A673 (cell line): ENCODE results near the gene CREB3L2. TPM values are rescaled to one million over a fixed set of nuclear protein-coding genes. Genes with fewer than 3 reads are reported as not detected.

ENCODE experiments used
- BruUV-seq: library from RNA; stranded (reverse); fragments of 400-500 nt; replicated peaks from 2 replicates; lab custom pipeline; 2021; lab: Mats Ljungman, UMichigan
- CTCF ChIA-PET: fragments of 300-600 bp; sonication (Branson Sonifier 250); formaldehyde crosslinking; loops from one replicate; lab custom pipeline; 2022; ENCODE audit warnings: antibody characterized with exemption; lab: Charles Lee
- POLR2A ChIA-PET: fragments of 300-600 bp; sonication (Branson Sonifier 250); formaldehyde crosslinking; loops from one replicate; lab custom pipeline; 2022; ENCODE audit warnings: antibody characterized with exemption; ENCODE audit not compliant: low non-redundant PET; lab: Charles Lee
- DNase-seq: peaks from one replicate; pipeline ENCODE4 v3.0.0-alpha.2; 2015; ENCODE audit warnings: low spot score
- H3K27ac ChIP-seq: fragments of 200-600 bp; sonication (generic); 2 replicates; pipeline ENCODE4 v1.5.1; 2016; ENCODE audit warnings: mixed run types, low read depth, mild to moderate bottlenecking, mixed read lengths, antibody characterized with exemption, low read length; ENCODE audit not compliant: poor library complexity, severe bottlenecking
- H3K27me3 ChIP-seq: fragments of 200-600 bp; sonication (generic); replicated peaks from 2 replicates; pipeline ENCODE4 v1.6.1; 2017; ENCODE audit warnings: mixed run types, low read depth, mild to moderate bottlenecking, mixed read lengths, antibody characterized with exemption, low read length; ENCODE audit not compliant: insufficient read depth, poor library complexity
- H3K36me3 ChIP-seq: fragments of 200-600 bp; sonication (generic); 2 replicates; pipeline ENCODE4 v1.6.1; 2016; ENCODE audit warnings: mixed run types, mild to moderate bottlenecking, mixed read lengths, antibody characterized with exemption, low read length; ENCODE audit not compliant: insufficient read depth, poor library complexity, severe bottlenecking
- H3K4me1 ChIP-seq: fragments of 200-600 bp; sonication (generic); 2 replicates; pipeline ENCODE4 v1.6.1; 2017; ENCODE audit warnings: mixed run types, mild to moderate bottlenecking, mixed read lengths, antibody characterized with exemption, low read length; ENCODE audit not compliant: insufficient read depth, poor library complexity, severe bottlenecking
- H3K4me3 ChIP-seq: fragments of 200-600 bp; sonication (generic); 2 replicates; pipeline ENCODE4 v1.5.1; 2016; ENCODE audit warnings: low read depth, mixed run types, mild to moderate bottlenecking, mixed read lengths, low read length; ENCODE audit not compliant: poor library complexity, severe bottlenecking
- H3K9me3 ChIP-seq: fragments of 200-600 bp; sonication (generic); 2 replicates; pipeline ENCODE4 v1.6.1; 2016; ENCODE audit warnings: mixed run types, low read depth, mild to moderate bottlenecking, mixed read lengths, antibody characterized with exemption, low read length; ENCODE audit not compliant: poor library complexity, severe bottlenecking
- EZH2 ChIP-seq: fragments of 200-600 bp; sonication (generic); IDR thresholded peaks from 2 replicates; pipeline ENCODE4 v1.6.1; 2017; ENCODE audit warnings: borderline replicate concordance, low read depth, mild to moderate bottlenecking, mixed read lengths, antibody characterized with exemption, low read length; ENCODE audit not compliant: poor library complexity, severe bottlenecking
- intact Hi-C: fragments of 100-400 bp; cut with micrococcal nuclease; formaldehyde crosslinking; loops from one replicate; pipeline ENCODE4 v1.10.0; 2022; ENCODE audit not compliant: unreplicated experiment
- total RNA-seq: library from RNA; stranded (reverse); gene quantifications from 2 replicates; pipeline ENCODE4 v1.2.3, GENCODE V29; 2021
- TF ChIP-seq, protein P1 (sequence below): fragments of 300-800, 200-600 bp; sonication (generic); conservative IDR thresholded peaks from 2 replicates; pipeline ENCODE4 v1.5.1; 2017; ENCODE audit warnings: low read depth, mild to moderate bottlenecking, antibody characterized with exemption, low read length, moderate library complexity, mixed read lengths

The CREB3L2 gene
- total RNA-seq, 1 experiment from 2014 or later, result 17.0 TPM

GRCh38 chr7:137978464-137979237, 23.2 kb downstream of the CREB3L2 start:
- TF ChIP-seq, protein P1, sequence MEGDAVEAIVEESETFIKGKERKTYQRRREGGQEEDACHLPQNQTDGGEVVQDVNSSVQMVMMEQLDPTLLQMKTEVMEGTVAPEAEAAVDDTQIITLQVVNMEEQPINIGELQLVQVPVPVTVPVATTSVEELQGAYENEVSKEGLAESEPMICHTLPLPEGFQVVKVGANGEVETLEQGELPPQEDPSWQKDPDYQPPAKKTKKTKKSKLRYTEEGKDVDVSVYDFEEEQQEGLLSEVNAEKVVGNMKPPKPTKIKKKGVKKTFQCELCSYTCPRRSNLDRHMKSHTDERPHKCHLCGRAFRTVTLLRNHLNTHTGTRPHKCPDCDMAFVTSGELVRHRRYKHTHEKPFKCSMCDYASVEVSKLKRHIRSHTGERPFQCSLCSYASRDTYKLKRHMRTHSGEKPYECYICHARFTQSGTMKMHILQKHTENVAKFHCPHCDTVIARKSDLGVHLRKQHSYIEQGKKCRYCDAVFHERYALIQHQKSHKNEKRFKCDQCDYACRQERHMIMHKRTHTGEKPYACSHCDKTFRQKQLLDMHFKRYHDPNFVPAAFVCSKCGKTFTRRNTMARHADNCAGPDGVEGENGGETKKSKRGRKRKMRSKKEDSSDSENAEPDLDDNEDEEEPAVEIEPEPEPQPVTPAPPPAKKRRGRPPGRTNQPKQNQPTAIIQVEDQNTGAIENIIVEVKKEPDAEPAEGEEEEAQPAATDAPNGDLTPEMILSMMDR, result no peak
- no peak for TF ChIP-seq EZH2
- H3K27me3 ChIP-seq, result no peaks in the 10 kb centered on the region
- H3K4me1 ChIP-seq, result no peaks in the 10 kb centered on the region
- DNase-seq, result no peak
- no peak overlapping the region for H3K4me3 ChIP-seq
- POLR2A ChIA-PET, result no interaction called here
- intact Hi-C loops, result no loop called here
- H3K9me3 ChIP-seq, result no peaks in the 10 kb centered on the region
- CTCF ChIA-PET, result no interaction called here
- no peak overlapping the region for H3K27ac ChIP-seq
- no TSS peak for BruUV-seq
- no peaks in the 10 kb centered on the region for H3K36me3 ChIP-seq

- Histone ChIP-seq H3K36me3 (no peaks in the 10 kb centered on the region), H3K27ac (no peak overlapping the region), H3K9me3 (no peaks in the 10 kb centered on the region), H3K4me3 (no peak overlapping the region), H3K4me1 (no peaks in the 10 kb centered on the region), H3K27me3 (no peaks in the 10 kb centered on the region)
- intact Hi-C loops, result no loop called here
- POLR2A ChIA-PET, result no interaction called here
- TF ChIP-seq, protein P1, result no peak
- TF ChIP-seq EZH2, result no peak
- DNase-seq, result no peak
- BruUV-seq, result no TSS peak
- CTCF ChIA-PET, result no interaction called here
Measured at GRCh38 chr7:137977173-137977572, 24.7 kb downstream of the CREB3L2 start.

DNA sequence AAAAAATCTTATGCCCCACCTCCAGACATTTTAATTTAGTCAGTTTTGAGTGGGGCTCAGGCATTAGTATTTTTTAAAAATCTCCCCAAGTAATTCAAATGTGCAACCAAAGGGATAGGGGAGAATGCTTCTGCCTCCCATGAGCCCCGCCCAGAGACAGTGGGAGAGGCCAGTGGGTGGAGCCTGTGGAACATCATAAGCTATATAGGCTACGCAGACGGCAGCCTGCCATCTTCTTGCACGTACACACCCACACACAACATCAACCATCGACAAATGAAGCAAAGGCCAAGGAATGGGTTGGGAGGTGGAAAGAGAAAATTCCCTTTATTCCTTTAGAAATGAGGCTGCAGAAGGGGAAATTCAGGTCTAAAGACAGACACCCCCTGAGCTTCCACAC, 25.2 kb downstream of the CREB3L2 start:
- ChIA-PET CTCF (no interaction called here), POLR2A (no interaction called here)
- no peaks in the 10 kb centered on the region for H3K36me3 ChIP-seq
- intact Hi-C loops, result no loop called here
- H3K4me3 ChIP-seq, result no peak overlapping the region
- no peak for TF ChIP-seq EZH2
- TF ChIP-seq, protein P1, result no peak
- no peaks in the 10 kb centered on the region for H3K27me3 ChIP-seq
- H3K27ac ChIP-seq, result no peak overlapping the region
- H3K4me1 ChIP-seq, result no peaks in the 10 kb centered on the region
- no peaks in the 10 kb centered on the region for H3K9me3 ChIP-seq
- DNase-seq, result no peak
- no TSS peak for BruUV-seq
